SK-N-MC (cell line): ENCODE measurements around the gene KCNJ14.

ENCODE experiments used
- EZH2 ChIP-seq: fragments of 200-600 bp; sonication (generic); IDR thresholded peaks from one replicate; pipeline ENCODE4 v1.6.1; 2017; ENCODE audit warnings: antibody characterized with exemption
- FOXP2 ChIP-seq: optimal IDR thresholded peaks from 2 replicates; pipeline ENCODE3; 2011; ENCODE audit warnings: mild to moderate bottlenecking, moderate library complexity; ENCODE audit not compliant: insufficient read depth; ENCODE audit errors: extremely low read length, control extremely low read depth

GRCh38 chr19:48491793-48492123, 36.4 kb downstream of the KCNJ14 start:
- TF ChIP-seq EZH2 = no peak
- no peak for TF ChIP-seq FOXP2
